MM.1S (cell line): ENCODE data around the gene USP10.

Experiments
- CTCF ChIP-seq: fragments of 300-600 bp; sonication (generic); IDR thresholded peaks from 2 replicates; pipeline ENCODE4 v1.5.1; 2016; ENCODE audit warnings: antibody characterized with exemption, low read length, mixed read lengths
- EZH2 ChIP-seq: fragments of 300-600 bp; sonication (generic); optimal IDR thresholded peaks from 2 replicates; pipeline ENCODE3; 2017; ENCODE audit warnings: low read depth, mild to moderate bottlenecking, antibody characterized with exemption, low read length, mixed read lengths

GRCh38 chr16:84813141-84813934, 113.5 kb downstream of the USP10 start:
- no peak for TF ChIP-seq CTCF
- TF ChIP-seq EZH2 = no peak
